Ecto neural progenitor cell (in vitro differentiated cells): ENCODE results near the gene MARCHF11.

Experiments used
- DNase-seq: peaks from one replicate; pipeline ENCODE4 v3.0.0-alpha.2; 2018; ENCODE audit warnings: low spot score

MARCHF11 gene

DNA sequence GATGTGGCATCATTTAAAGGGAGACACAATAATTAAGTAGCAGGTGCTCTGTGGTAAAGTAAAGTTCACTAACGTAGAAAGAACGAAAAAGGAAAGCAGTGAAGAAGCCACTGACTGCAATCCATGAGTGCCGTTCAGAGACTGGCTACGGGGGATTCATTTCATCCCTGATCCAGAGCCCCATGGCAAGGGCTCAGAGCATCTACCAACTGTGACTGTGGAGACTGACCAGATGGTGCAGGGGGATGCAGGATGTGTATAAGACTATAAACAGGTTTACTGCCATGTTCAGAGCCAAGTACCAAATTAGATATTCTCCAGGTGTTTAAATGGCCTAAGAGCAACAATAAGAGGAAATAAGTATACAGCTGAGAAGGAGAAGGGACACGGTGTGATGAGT is 47.7 kb downstream of the MARCHF11 start:
- no peak for DNase-seq

DNA sequence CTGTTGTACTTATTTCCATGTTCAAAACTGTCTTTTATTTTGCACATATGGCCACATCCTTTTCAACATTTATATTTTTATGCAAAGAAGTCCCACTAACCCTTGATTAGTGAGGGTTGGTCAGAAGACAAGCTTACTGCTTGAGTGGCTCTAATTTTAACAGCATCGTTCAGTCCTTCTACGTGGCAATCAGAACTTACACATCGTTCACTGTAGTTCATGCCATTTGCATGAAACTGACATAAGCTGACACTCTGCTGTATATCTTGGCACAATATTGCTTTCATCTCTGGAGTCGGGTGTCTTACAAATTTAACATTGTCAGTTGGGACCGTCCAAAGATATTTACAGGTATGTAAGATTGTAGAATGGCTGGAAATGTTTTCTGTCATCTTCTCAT is 50.6 kb downstream of the MARCHF11 start:
- DNase-seq = no peak

DNA sequence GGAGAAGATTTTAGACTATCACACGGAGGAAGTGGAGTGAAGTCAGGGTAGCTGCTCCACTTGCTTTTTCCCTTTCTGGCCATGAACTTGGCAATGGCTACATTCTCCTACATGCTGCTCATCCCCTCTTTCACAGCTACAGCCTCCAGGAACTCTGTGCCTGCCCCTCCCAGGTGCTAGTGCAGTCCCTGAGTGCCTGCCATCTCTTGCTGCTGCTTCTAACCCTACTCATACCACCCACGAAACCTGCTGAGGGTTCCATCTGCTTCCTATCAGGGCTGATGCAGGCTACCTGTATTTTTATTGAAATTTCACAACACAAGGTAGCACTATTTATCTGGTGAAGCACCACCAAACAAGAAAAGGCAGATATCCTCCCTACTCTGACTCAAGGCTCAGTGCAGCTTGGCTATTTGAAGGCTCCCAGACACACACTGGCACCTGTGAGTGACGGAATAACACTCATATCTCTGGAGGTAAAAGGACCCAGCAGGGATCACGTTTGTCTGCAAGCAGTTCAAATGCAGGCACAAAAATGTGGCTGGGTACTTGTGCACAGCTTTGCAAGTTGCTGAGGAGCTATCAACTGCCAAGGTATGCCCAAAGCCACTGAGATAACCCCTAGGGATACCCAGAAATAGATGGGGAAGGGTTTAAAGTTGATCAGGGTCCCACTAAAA is 51.6 kb downstream of the MARCHF11 start:
- no peak for DNase-seq

GRCh38 chr5:16120579-16120978 is 59.0 kb downstream of the MARCHF11 start:
- no peak for DNase-seq

DNA sequence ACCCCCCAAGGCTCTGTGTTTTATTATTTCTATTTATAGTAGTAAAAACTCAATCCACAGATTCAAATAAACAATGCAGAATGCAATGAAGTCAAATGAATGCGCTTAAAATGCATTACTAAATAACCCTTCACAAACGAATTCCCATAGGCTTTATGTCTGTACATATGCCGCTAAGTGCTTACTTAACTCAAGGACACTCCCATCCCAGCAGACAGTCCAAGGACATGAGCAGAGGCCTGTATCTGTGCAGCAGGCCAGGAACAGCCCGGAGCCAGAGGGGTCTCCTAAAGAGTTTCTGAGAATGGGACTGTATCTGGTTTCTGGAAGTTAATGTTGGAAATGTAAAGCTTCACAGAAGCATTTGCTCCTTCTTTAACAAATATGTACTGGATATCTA is 59.8 kb downstream of the MARCHF11 start:
- DNase-seq = no peak

DNA sequence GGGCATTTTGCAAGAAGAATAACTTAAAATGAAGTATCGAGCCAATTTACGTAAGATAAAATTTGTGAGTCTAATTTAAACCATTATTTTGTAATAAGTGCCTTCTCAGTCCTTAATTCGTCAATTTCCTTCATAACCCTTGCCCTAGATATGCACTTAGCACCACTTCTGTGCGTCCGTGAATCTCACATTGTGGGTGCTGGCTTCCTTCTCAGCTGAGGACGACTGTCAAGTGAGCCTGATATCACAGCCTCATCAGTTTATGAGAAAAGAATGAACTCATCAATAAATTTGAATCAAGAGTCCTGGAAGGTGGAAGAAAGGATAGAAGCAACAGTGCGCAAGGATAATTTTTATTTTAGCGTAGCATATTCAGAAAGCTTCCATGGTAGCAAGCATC is 64.5 kb downstream of the MARCHF11 start:
- no peak for DNase-seq

- DNase-seq = no peak
These were observed 71.2 kb downstream of the MARCHF11 start for GRCh38 chr5:16108418-16108817.

GRCh38 chr5:16104961-16105360 is 74.6 kb downstream of the MARCHF11 start:
- no peak for DNase-seq

DNA sequence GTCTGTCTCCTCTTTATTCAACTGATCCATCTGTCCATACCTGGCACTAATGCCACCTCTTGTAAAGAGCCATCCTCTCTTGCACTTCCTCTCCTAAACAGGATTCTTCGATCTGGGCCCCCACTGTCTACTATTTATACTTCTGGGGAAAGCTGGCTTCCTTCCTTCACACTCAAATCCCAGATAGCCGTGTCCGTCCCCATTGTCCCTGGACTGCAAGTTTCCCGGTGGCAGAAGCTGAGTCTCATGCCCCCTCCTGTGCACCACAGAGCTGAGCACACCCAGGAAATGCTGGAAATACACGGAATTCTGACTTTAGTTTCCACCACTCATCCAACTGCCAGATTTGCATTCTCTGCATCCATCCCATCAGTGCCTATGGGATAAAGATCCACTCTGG is 84.0 kb downstream of the MARCHF11 start:
- DNase-seq = no peak

DNA sequence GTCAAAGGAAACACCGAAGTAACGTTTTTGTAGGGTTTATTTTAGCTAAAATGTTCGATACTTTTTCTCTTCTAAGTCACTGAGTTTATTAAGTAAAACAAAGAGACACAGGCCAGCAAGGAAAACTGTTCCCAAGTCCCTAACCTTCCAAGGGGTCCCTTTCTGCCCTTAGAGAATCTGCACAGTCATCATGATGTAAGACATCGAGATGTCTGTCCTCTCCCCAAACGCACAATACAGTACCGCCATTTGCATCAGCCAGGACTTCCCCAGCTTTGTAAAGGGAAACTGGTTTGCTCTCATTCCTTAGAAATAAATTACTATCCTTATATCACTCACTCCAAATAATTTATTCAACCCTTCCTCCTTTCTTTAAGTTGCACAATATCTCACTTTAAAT is 89.3 kb downstream of the MARCHF11 start:
- DNase-seq = no peak

DNA sequence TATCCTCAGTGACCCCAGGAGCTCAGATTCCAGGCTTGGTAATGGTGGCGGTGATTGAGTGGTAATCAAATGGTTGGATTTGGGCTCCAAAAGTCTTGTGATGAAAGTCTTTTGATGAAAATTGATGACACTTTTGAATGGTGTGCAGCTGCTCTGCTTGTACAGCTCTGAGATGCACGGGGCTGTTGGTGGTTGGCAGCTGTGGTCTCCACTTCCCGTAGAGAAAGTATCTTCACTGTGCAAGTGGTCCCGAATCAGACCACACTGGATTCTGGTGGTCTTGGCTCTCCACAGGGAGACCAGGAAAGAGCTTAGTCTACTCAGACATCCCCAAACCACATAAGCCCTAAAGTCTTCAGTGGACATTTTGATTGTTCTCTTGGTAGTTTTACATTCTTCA is 96.6 kb downstream of the MARCHF11 start:
- DNase-seq = no peak

GRCh38 chr5:16082053-16082452 is 97.5 kb downstream of the MARCHF11 start:
- no peak for DNase-seq

GRCh38 chr5:16081376-16081955 is 98.1 kb downstream of the MARCHF11 start:
- DNase-seq = no peak

DNA sequence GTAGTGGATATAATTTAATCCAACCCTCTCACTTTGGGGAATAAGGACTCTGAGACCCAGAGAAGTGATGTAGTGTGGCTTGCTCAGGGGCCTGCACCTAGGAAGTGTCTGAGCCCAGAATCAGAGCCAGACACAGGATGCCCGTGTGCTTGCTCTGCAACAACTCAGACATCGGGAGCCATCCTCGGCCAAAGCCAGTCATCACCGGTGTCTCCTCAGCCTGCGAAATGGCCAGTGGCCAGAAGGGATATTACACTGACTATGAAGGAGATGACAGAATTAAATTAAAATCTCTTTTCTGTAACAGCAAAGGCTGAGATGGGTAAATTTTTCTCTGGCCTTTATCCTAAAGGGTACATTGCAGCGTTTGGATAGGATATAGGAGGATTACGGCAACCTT is 102.9 kb downstream of the MARCHF11 start:
- DNase-seq = no peak

GRCh38 chr5:16074358-16074757 is 105.2 kb downstream of the MARCHF11 start:
- DNase-seq = no peak

- DNase-seq = no peak
These were observed 107.0 kb downstream of the MARCHF11 start for GRCh38 chr5:16072616-16073015.

- DNase-seq = no peak
These were observed 112.2 kb downstream of the MARCHF11 start for GRCh38 chr5:16067415-16067814.

DNA sequence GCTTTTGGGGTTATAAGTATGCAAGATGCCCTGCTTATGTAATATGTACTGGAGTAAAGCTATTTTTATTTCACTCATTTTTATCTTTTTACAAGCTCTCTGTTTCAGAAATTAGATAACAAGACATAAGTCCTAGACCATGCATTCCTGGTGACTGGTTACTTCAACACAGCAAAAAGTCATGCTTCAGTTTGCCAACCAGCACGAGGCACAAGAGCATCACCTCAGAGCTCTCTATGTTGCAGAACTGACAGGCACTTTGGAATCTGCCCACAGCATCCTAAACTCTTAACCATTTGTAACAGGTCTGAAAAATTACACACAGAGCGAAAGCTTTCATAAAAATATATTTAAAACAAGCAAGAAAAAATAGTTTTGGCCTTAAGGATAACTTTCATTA is 112.8 kb downstream of the MARCHF11 start:
- no peak for DNase-seq

- DNase-seq = no peak
These were observed 113.3 kb downstream of the MARCHF11 start for GRCh38 chr5:16066320-16066719.

- no peak for DNase-seq
These were observed 113.8 kb downstream of the MARCHF11 start for GRCh38 chr5:16065831-16066230.

DNA sequence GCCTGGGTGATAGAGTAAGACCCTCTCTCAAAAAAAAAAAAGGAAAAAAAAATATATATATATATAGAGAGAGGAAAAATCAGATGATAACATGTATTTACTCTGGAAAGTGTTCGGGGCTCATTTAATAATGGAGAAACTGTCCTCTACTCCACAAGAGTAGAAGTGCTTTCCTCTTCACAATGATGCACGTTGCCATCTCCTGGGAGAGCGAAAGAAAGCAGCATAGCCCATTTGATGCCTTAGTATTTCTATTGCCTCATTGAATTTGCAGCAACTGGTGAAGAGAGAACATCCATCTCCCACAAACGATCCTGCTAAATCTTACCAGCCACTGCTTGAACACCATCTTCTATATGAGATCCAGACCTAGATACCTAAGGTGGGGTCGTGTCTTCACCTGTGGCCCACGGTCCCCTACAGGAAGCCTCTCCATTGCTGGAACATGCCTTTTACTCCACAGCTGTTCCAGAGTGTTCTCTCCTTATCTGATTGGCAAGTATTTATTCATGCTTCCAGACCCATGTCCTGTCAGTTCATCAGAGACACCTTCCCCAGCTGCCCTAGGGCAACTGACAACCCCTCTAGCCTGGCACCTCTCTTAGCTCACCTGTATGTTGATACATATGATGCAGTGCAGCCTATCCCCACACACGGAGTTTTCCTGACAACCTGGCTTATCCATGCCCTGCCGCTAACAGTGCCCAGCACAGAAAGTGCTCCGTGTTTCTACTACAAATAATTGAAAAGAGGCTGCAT is 115.3 kb downstream of the MARCHF11 start:
- DNase-seq = no peak

DNA sequence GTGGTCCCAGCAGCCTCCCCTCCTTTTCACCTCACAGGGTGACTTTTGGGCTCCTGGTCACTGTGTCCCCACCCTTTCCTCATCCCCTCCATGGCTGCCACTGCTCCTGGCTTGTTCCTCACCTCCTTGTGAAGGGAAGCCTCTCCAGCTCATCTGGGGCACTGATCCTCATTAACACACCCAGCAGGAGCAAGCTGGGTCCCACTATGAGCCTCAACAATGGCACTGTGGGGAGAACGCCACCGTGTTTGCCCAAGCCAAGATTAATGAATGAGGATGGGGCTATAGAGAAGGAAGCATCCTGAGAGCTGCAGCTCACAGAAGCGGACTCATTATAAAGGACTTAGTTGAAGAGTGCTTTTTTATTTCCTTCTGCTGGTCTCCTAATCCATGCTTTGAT is 118.4 kb downstream of the MARCHF11 start:
- DNase-seq = peak; percentile 52

DNA sequence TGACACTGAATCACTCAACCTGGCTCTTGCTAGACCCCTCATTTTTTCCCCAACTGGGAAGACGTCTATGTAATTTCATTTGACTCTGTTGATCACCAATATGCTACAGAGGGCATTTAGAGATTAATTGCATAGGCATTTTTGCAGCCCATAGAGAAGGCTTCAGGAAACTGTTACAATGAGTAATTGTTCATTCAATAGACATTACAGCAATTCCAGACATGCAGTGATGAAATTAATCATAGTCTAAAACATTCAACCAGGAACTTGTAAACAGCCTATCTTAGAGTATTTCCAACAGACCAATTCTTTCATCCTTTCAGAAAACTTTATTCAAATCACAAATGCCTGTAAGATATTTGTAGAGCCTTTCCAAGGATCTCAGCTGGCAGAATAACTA is 122.3 kb downstream of the MARCHF11 start:
- no peak for DNase-seq
